IgD-negative memory B cell (primary cell): Measurements from ENCODE around the gene SLIT1. TPM values are rescaled to one million over a fixed set of nuclear protein-coding genes. Genes with fewer than 3 reads are reported as not detected.

Source experiments
- H3K27ac Mint-ChIP-seq, 3 donors: one replicate each; pipeline ENCODE4 v1.8.0; 2020 to 2022; ENCODE audit warnings: mild to moderate bottlenecking in 3 of 3, mixed read lengths in 3 of 3, moderate library complexity in 1 of 3
- H3K27me3 Mint-ChIP-seq: one replicate; pipeline ENCODE4 v1.8.0; 2021; ENCODE audit warnings: mixed read lengths
- H3K36me3 Mint-ChIP-seq: one replicate; pipeline ENCODE4 v1.8.0; 2020; ENCODE audit warnings: mild to moderate bottlenecking, mixed read lengths
- H3K4me1 Mint-ChIP-seq, 3 donors: one replicate each; pipeline ENCODE4 v1.8.0; 2020 to 2022; ENCODE audit warnings: mixed read lengths in 3 of 3, mild to moderate bottlenecking in 1 of 3
- H3K4me3 Mint-ChIP-seq, 4 donors: one replicate each; pipeline ENCODE4 v1.8.0; 2020 to 2022; ENCODE audit warnings: mild to moderate bottlenecking in 4 of 4, mixed read lengths in 4 of 4, moderate library complexity in 3 of 4
- H3K9me3 Mint-ChIP-seq, 3 donors: one replicate each; pipeline ENCODE4 v1.8.0; 2020 to 2021; ENCODE audit warnings: mixed read lengths in 3 of 3, mild to moderate bottlenecking in 1 of 3
- polyA plus RNA-seq: library from polyadenylated mRNA; unstranded; fragments of 300-500 nt; fragmentation: Illumina TruSeq; gene quantifications from one replicate; pipeline ENCODE4 v1.2.3, GENCODE V29; 2021

SLIT1 gene
- polyA plus RNA-seq, 1 donor from 2014 or later = not detected

- H3K36me3 Mint-ChIP-seq = peaks cover 6% of the 10 kb centered on the region
- no peaks in the 10 kb centered on the region for H3K9me3 Mint-ChIP-seq
- H3K27me3 Mint-ChIP-seq = no peaks in the 10 kb centered on the region
- H3K4me1 Mint-ChIP-seq = peaks cover 6 to 19% (median 6%) of the 10 kb centered on the region in 3 donors
- no peak overlapping the region for H3K27ac Mint-ChIP-seq
- no peak overlapping the region for H3K4me3 Mint-ChIP-seq
Measured at GRCh38 chr10:96986200-96986856, 199.4 kb downstream of the SLIT1 start.

GRCh38 chr10:96984541-96985131, 201.1 kb downstream of the SLIT1 start:
- H3K27ac Mint-ChIP-seq = peak overlapping the region in 2 of 3 donors; percentile 42 to 84
- peaks cover 9% of the 10 kb centered on the region for H3K36me3 Mint-ChIP-seq
- peaks cover 6 to 15% (median 6%) of the 10 kb centered on the region in 3 donors for H3K4me1 Mint-ChIP-seq

GRCh38 chr10:96982149-96982930, 203.4 kb downstream of the SLIT1 start:
- peaks cover 9% of the 10 kb centered on the region for H3K36me3 Mint-ChIP-seq
- H3K27ac Mint-ChIP-seq = no peak overlapping the region
- no peaks in the 10 kb centered on the region for H3K9me3 Mint-ChIP-seq
- no peaks in the 10 kb centered on the region for H3K27me3 Mint-ChIP-seq
- no peak overlapping the region for H3K4me3 Mint-ChIP-seq
- peaks cover 6 to 15% (median 6%) of the 10 kb centered on the region in 3 donors for H3K4me1 Mint-ChIP-seq

More at GRCh38 chr10:96984541-96985131, 201.1 kb downstream of the SLIT1 start:
- Mint-ChIP-seq H3K4me3 (peak overlapping the region in 3 of 4 donors; percentile 41 to 87 (median 82)), H3K27me3 (no peaks in the 10 kb centered on the region), H3K9me3 (no peaks in the 10 kb centered on the region)

GRCh38 chr10:96978621-96979154, 207.1 kb downstream of the SLIT1 start:
- no peak overlapping the region for H3K4me3 Mint-ChIP-seq
- H3K27ac Mint-ChIP-seq = no peak overlapping the region
- H3K36me3 Mint-ChIP-seq = peaks cover 8% of the 10 kb centered on the region
- H3K27me3 Mint-ChIP-seq = no peaks in the 10 kb centered on the region
- no peaks in the 10 kb centered on the region for H3K9me3 Mint-ChIP-seq
- H3K4me1 Mint-ChIP-seq = peaks cover 6 to 12% (median 10%) of the 10 kb centered on the region in 3 donors

GRCh38 chr10:96975136-96975535, 210.6 kb downstream of the SLIT1 start:
- Mint-ChIP-seq H3K9me3 (no peaks in the 10 kb centered on the region), H3K4me3 (no peak overlapping the region), H3K4me1 (peaks cover 6 to 19% (median 12%) of the 10 kb centered on the region in 3 donors), H3K27ac (no peak overlapping the region), H3K27me3 (no peaks in the 10 kb centered on the region), H3K36me3 (peaks cover 1% of the 10 kb centered on the region)

- Mint-ChIP-seq H3K27ac (peak overlapping the region in 1 of 3 donors; percentile 88), H3K4me1 (peaks cover 6 to 19% (median 13%) of the 10 kb centered on the region in 3 donors), H3K27me3 (no peaks in the 10 kb centered on the region), H3K9me3 (peaks cover 0 to 2% (median 0%) of the 10 kb centered on the region in 3 donors), H3K36me3 (peaks cover 1% of the 10 kb centered on the region), H3K4me3 (peak overlapping the region in 1 of 4 donors; percentile 44)
Measured at GRCh38 chr10:96973809-96974747, 211.7 kb downstream of the SLIT1 start.

GRCh38 chr10:96972264-96972663, 213.5 kb downstream of the SLIT1 start:
- no peaks in the 10 kb centered on the region for H3K27me3 Mint-ChIP-seq
- H3K4me3 Mint-ChIP-seq = no peak overlapping the region
- no peak overlapping the region for H3K27ac Mint-ChIP-seq
- H3K36me3 Mint-ChIP-seq = peaks cover 1% of the 10 kb centered on the region
- H3K4me1 Mint-ChIP-seq = peaks cover 6 to 21% (median 17%) of the 10 kb centered on the region in 3 donors
- peaks cover 0 to 2% (median 0%) of the 10 kb centered on the region in 3 donors for H3K9me3 Mint-ChIP-seq

- Mint-ChIP-seq H3K9me3 (peaks cover 0 to 2% (median 0%) of the 10 kb centered on the region in 3 donors), H3K27me3 (no peaks in the 10 kb centered on the region), H3K36me3 (peaks cover 2% of the 10 kb centered on the region), H3K27ac (no peak overlapping the region), H3K4me1 (peaks cover 6 to 21% (median 17%) of the 10 kb centered on the region in 3 donors), H3K4me3 (no peak overlapping the region)
Measured at GRCh38 chr10:96971324-96971723, 214.4 kb downstream of the SLIT1 start.

- H3K27me3 Mint-ChIP-seq = no peaks in the 10 kb centered on the region
- peaks cover 0 to 2% (median 0%) of the 10 kb centered on the region in 3 donors for H3K9me3 Mint-ChIP-seq
- H3K36me3 Mint-ChIP-seq = peaks cover 2% of the 10 kb centered on the region
- H3K27ac Mint-ChIP-seq = no peak overlapping the region
- H3K4me3 Mint-ChIP-seq = no peak overlapping the region
- H3K4me1 Mint-ChIP-seq = peaks cover 2 to 12% (median 11%) of the 10 kb centered on the region in 3 donors
Measured at GRCh38 chr10:96968682-96969423, 216.9 kb downstream of the SLIT1 start.

GRCh38 chr10:96967847-96968246, 217.9 kb downstream of the SLIT1 start:
- Mint-ChIP-seq H3K36me3 (peaks cover 2% of the 10 kb centered on the region), H3K27me3 (no peaks in the 10 kb centered on the region), H3K27ac (no peak overlapping the region), H3K9me3 (peaks cover 0 to 2% (median 0%) of the 10 kb centered on the region in 3 donors), H3K4me1 (peaks cover 0 to 11% (median 4%) of the 10 kb centered on the region in 3 donors), H3K4me3 (no peak overlapping the region)

- Mint-ChIP-seq H3K4me1 (peaks cover 0 to 4% (median 1%) of the 10 kb centered on the region in 3 donors), H3K27ac (no peak overlapping the region)
Measured at GRCh38 chr10:96964131-96964530, 221.6 kb downstream of the SLIT1 start.

GRCh38 chr10:96960872-96961271, 224.9 kb downstream of the SLIT1 start:
- Mint-ChIP-seq H3K4me3 (no peak overlapping the region), H3K27me3 (no peaks in the 10 kb centered on the region), H3K9me3 (no peaks in the 10 kb centered on the region), H3K36me3 (peaks cover 6% of the 10 kb centered on the region), H3K27ac (no peak overlapping the region), H3K4me1 (no peaks in the 10 kb centered on the region)

More at GRCh38 chr10:96964131-96964530, 221.6 kb downstream of the SLIT1 start:
- H3K36me3 Mint-ChIP-seq = peaks cover 2% of the 10 kb centered on the region
- no peaks in the 10 kb centered on the region for H3K9me3 Mint-ChIP-seq
- no peak overlapping the region for H3K4me3 Mint-ChIP-seq
- H3K27me3 Mint-ChIP-seq = no peaks in the 10 kb centered on the region

- Mint-ChIP-seq H3K27ac (no peak overlapping the region), H3K36me3 (peaks cover 14% of the 10 kb centered on the region), H3K4me3 (no peak overlapping the region), H3K27me3 (no peaks in the 10 kb centered on the region), H3K9me3 (no peaks in the 10 kb centered on the region), H3K4me1 (no peaks in the 10 kb centered on the region)
Measured at GRCh38 chr10:96959733-96960132, 226.0 kb downstream of the SLIT1 start.
